Measurements from ENCODE around the gene XRCC3. TPM values are rescaled to one million over a fixed set of nuclear protein-coding genes. Genes with fewer than 3 reads are reported as not detected.

The XRCC3 gene
- total RNA-seq, 4 donors from 2014 or later: 7.5 to 20.5 (median 19.5) TPM

- no peak for TF ChIP-seq CTCF (IDR thresholded peaks at IDR 0.05)
- TF ChIP-seq EP300 (IDR thresholded peaks at IDR 0.05): no peak
- TF ChIP-seq POLR2A (IDR thresholded peaks at IDR 0.05): no peak
- no peak for TF ChIP-seq POLR2AphosphoS5 (IDR thresholded peaks at IDR 0.05)
- Histone ChIP-seq H3K9me3 (no peaks in the 10 kb centered on the region), H3K27me3 (no peaks in the 10 kb centered on the region), H3K4me1 (peaks cover 81% of the 10 kb centered on the region), H3K27ac (peak overlapping the region; percentile 32), H3K4me3 (no peak overlapping the region), H3K36me3 (peaks cover 55% of the 10 kb centered on the region)
- peak in 1 of 2 donors; percentile 7 for DNase-seq (ENCODE audit: low spot score in 2 of 2)
- WGBS: 72% methylated on average over 7 of the region's 9 CpGs
Measured at GRCh38 chr14:103732868-103733620, 17.8 kb upstream of the XRCC3 start.

- H3K27me3 ChIP-seq: no peaks in the 10 kb centered on the region
- WGBS: 70% methylated on average over 6 of the region's 24 CpGs
- peaks cover 62% of the 10 kb centered on the region for H3K36me3 ChIP-seq
- no peak for TF ChIP-seq POLR2AphosphoS5 (IDR thresholded peaks at IDR 0.05)
- no peak for TF ChIP-seq EP300 (IDR thresholded peaks at IDR 0.05)
- TF ChIP-seq CTCF (IDR thresholded peaks at IDR 0.05): no peak
- no peak for TF ChIP-seq POLR2A (IDR thresholded peaks at IDR 0.05)
- H3K4me1 ChIP-seq: peaks cover 72% of the 10 kb centered on the region
- DNase-seq (ENCODE audit: low spot score in 2 of 2): peak in 1 of 2 donors; percentile 58
- no peak overlapping the region for H3K4me3 ChIP-seq
- peak overlapping the region; percentile 32 for H3K27ac ChIP-seq
- no peaks in the 10 kb centered on the region for H3K9me3 ChIP-seq
Measured at GRCh38 chr14:103731916-103732867, 16.9 kb upstream of the XRCC3 start.

GRCh38 chr14:103731481-103731880 lies 16.2 kb upstream of the XRCC3 start:
- 92% methylated on average over 12 of the region's 15 CpGs for WGBS
- TF ChIP-seq CTCF (IDR thresholded peaks at IDR 0.05) (no peak), POLR2AphosphoS5 (IDR thresholded peaks at IDR 0.05) (no peak), POLR2A (IDR thresholded peaks at IDR 0.05) (no peak), EP300 (IDR thresholded peaks at IDR 0.05) (no peak)
- H3K4me1 ChIP-seq: peaks cover 67% of the 10 kb centered on the region
- DNase-seq (ENCODE audit: low spot score in 2 of 2): peak in 1 of 2 donors; percentile 53
- no peak overlapping the region for H3K27ac ChIP-seq
- H3K9me3 ChIP-seq: no peaks in the 10 kb centered on the region
- H3K27me3 ChIP-seq: no peaks in the 10 kb centered on the region
- peaks cover 64% of the 10 kb centered on the region for H3K36me3 ChIP-seq
- H3K4me3 ChIP-seq: no peak overlapping the region

GRCh38 chr14:103730490-103731035 lies 15.3 kb upstream of the XRCC3 start:
- peaks cover 71% of the 10 kb centered on the region for H3K36me3 ChIP-seq
- no peaks in the 10 kb centered on the region for H3K27me3 ChIP-seq
- DNase-seq (ENCODE audit: low spot score in 2 of 2): no peak
- H3K4me3 ChIP-seq: no peak overlapping the region
- TF ChIP-seq EP300 (IDR thresholded peaks at IDR 0.05) (no peak), CTCF (IDR thresholded peaks at IDR 0.05) (no peak), POLR2A (IDR thresholded peaks at IDR 0.05) (no peak), POLR2AphosphoS5 (IDR thresholded peaks at IDR 0.05) (no peak)
- H3K27ac ChIP-seq: no peak overlapping the region
- WGBS: 63% methylated on average over 9 of the region's 15 CpGs
- no peaks in the 10 kb centered on the region for H3K9me3 ChIP-seq
- H3K4me1 ChIP-seq: peaks cover 58% of the 10 kb centered on the region
